WERI-Rb-1 (cell line): ENCODE measurements around the gene PTPN4.

Experiments used
- DNase-seq: peaks from one replicate; pipeline ENCODE4 v3.0.0-alpha.2; 2020
- H3K27ac ChIP-seq: fragments of 250-450 bp; sonication (Bioruptor Pico); 2 replicates; pipeline ENCODE4 v1.5.1; 2020; ENCODE audit warnings: mild to moderate bottlenecking, moderate library complexity
- H3K27me3 ChIP-seq: fragments of 250-450 bp; sonication (Bioruptor Pico); 2 replicates; pipeline ENCODE4 v1.5.1; 2021; ENCODE audit warnings: mild to moderate bottlenecking, low read depth, moderate library complexity; ENCODE audit not compliant: insufficient read depth, severe bottlenecking
- H3K36me3 ChIP-seq: fragments of 250-450 bp; sonication (Bioruptor Pico); 2 replicates; pipeline ENCODE4 v1.5.1; 2020; ENCODE audit warnings: mild to moderate bottlenecking, moderate library complexity
- H3K4me3 ChIP-seq: 2 replicates; pipeline ENCODE4 v1.5.1; 2011; ENCODE audit warnings: low read depth, mild to moderate bottlenecking, control low read depth, low read length
- H3K9me3 ChIP-seq: fragments of 250-450 bp; sonication (Bioruptor Pico); 2 replicates; pipeline ENCODE4 v1.5.1; 2021; ENCODE audit warnings: mild to moderate bottlenecking, moderate library complexity; ENCODE audit not compliant: severe bottlenecking
- TF ChIP-seq, protein P1 (sequence below): IDR thresholded peaks from 2 replicates; pipeline ENCODE4 v1.5.1; 2011; ENCODE audit warnings: low read depth, mild to moderate bottlenecking, control low read depth, inconsistent platforms, low read length

Gene PTPN4

DNA sequence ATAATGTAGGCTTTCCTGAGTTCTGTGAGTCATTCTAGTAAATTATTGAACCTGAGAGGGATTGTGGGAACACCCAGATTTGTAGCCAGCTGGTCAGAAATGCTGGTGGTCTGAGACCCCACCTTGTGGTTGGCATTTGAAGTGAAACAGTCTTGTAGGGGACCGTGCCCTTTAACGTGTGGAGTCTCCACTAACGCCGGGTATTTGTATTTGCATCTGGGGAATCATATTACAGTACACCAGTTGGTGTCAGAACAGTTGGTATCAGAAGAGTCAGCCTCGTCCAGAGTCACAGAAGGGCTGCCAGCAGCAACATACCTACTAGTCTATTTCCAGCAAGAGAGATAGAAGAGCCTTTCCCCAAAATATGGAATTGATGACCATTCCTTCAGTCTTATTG is 38.3 kb upstream of the PTPN4 start:
- Histone ChIP-seq H3K27ac (no peak overlapping the region), H3K4me3 (no peak overlapping the region), H3K9me3 (no peaks in the 10 kb centered on the region), H3K27me3 (no peaks in the 10 kb centered on the region), H3K36me3 (no peaks in the 10 kb centered on the region)
- DNase-seq, result no peak
- TF ChIP-seq, protein P1, sequence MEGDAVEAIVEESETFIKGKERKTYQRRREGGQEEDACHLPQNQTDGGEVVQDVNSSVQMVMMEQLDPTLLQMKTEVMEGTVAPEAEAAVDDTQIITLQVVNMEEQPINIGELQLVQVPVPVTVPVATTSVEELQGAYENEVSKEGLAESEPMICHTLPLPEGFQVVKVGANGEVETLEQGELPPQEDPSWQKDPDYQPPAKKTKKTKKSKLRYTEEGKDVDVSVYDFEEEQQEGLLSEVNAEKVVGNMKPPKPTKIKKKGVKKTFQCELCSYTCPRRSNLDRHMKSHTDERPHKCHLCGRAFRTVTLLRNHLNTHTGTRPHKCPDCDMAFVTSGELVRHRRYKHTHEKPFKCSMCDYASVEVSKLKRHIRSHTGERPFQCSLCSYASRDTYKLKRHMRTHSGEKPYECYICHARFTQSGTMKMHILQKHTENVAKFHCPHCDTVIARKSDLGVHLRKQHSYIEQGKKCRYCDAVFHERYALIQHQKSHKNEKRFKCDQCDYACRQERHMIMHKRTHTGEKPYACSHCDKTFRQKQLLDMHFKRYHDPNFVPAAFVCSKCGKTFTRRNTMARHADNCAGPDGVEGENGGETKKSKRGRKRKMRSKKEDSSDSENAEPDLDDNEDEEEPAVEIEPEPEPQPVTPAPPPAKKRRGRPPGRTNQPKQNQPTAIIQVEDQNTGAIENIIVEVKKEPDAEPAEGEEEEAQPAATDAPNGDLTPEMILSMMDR, result no peak

DNA sequence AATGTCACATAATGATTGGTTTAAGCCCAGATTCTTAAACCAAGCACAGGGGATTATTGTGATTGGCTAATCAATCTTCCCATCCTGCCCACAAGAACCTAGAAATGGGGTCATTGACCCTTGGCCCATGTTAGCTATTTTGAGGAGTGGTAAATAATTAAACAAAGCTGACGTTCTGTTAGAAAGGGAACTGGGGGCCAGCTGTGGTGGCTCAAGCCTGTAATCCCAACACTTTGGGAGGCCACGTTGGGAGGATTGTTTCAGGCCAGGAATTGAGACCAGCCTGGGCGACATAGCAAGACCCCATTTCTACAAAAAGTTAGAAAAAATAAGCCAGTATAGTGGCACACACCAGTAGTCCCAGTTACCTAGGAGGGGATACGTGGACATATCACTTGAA is 37.8 kb upstream of the PTPN4 start:
- H3K27me3 ChIP-seq, result no peaks in the 10 kb centered on the region
- DNase-seq, result no peak
- no peak overlapping the region for H3K27ac ChIP-seq
- H3K4me3 ChIP-seq, result no peak overlapping the region
- no peaks in the 10 kb centered on the region for H3K36me3 ChIP-seq
- TF ChIP-seq, protein P1, result no peak
- no peaks in the 10 kb centered on the region for H3K9me3 ChIP-seq

DNA sequence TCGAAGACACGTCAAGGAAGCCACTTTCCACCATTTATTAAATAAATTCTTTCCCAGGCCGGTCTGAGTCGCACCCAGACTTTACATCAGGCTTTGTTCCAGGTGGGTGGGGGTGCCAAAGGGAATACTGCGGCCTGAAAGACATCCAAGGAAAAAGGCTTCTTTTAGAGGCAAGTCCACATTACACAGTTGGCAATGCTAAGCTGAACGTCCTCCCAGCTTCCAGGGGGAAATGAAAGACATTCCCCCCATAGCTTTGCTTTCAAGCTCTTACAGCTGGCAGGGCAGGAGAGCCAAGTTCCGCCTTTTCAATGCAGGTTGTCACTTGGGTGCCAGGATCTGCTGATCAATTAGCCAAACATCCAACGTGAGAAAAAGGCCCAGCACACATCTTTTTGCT is 36.5 kb upstream of the PTPN4 start:
- H3K27me3 ChIP-seq, result no peaks in the 10 kb centered on the region
- H3K9me3 ChIP-seq, result no peaks in the 10 kb centered on the region
- H3K27ac ChIP-seq, result no peak overlapping the region
- H3K4me3 ChIP-seq, result no peak overlapping the region
- no peaks in the 10 kb centered on the region for H3K36me3 ChIP-seq
- TF ChIP-seq, protein P1, result no peak
- DNase-seq, result no peak

DNA sequence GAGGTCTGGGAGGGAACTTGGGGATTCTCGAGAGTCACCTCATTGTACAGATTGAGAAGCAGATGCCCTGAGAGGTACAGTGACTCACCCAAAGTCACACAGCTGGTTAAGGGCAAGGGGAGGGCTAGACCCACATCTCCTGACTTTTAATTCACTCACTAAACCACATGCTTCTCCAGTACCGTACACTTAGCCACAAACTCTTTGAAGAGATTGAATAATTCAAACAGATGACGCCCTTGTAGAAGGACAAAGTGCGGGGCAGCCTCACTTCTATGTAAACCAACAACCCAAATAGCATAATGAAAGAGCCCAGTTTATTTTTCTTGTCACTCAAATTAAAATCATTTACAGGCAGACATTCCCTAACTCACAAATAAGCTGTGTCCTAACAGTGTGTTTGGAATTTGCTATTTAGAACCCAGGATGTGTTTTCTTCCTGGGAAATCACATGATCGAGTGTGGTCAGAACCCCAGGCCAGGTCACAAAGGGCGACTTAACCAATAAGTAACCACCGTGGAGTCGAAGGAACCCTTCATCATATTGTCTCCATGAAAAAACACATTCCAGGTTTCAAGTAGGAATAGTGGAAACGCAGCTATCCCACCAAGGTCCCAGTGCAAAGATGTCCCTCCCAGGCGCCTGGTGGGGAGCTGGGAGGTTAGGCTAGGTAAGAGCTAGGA is 35.8 kb upstream of the PTPN4 start:
- Histone ChIP-seq H3K36me3 (no peaks in the 10 kb centered on the region), H3K27ac (no peak overlapping the region), H3K27me3 (no peaks in the 10 kb centered on the region), H3K9me3 (no peaks in the 10 kb centered on the region), H3K4me3 (no peak overlapping the region)
- TF ChIP-seq, protein P1, result no peak
- no peak for DNase-seq

DNA sequence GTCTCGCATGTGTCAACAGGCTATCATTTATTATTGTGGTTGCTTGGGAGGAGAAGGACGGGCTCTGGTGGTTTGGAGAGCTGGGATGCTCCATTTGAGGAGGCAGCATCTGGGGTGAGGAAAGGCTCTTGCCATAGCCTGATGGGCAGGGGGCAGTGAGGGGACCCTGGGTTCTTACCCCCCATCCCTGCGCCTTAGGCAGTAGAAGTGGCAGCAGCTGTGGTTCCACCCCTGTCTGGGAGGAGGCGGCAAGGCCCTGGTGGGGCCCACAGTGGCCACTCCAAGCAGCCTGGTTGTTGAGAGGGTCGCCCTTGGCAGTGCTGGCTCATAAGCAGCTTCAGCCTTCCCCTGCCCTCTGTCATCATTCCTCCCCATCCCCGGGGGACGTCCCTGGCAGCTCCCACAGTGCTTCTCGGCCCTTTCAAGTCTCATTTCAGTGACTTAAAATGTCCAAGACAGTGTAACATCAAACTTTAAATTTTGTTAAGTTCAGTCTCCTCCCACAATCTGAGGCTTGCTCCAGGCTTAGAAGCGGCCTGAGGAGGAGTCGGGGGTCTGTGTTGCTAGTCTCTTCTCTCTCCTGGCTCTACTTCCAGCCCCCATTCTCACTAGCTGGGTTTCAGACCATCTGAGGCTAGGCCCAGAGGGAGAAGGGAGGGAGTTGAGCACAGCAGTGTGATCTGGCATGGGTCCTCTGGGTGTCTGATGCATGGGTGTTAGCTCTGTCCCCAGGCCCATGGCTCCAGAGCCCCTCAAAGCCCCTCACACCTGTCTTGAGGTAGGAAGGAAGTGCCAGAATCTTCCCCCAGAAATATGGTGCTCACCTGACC is 34.9 kb upstream of the PTPN4 start:
- DNase-seq, result no peak
- H3K27me3 ChIP-seq, result no peaks in the 10 kb centered on the region
- H3K9me3 ChIP-seq, result no peaks in the 10 kb centered on the region
- H3K36me3 ChIP-seq, result no peaks in the 10 kb centered on the region
- no peak overlapping the region for H3K27ac ChIP-seq
- TF ChIP-seq, protein P1, result no peak
- no peak overlapping the region for H3K4me3 ChIP-seq

DNA sequence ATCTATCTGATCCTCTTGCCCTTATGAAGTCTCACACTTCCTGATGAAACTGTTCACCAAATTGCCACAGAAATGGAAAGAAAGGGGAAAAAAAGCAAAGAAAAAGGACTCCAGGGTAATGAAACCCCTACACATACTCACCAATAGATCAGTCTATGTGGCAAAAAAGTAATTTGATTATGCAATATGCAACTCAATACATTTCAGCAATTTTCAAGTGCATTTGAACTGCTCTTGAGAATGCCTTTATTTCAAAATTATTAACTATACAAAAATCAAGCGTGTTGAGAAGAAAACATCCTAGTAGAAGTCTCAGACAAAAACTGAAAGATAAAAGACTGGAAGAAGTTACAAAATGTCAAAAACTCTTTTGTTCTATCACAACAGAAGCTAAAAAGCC is 32.2 kb upstream of the PTPN4 start:
- no peak for DNase-seq
- H3K4me3 ChIP-seq, result no peak overlapping the region
- no peaks in the 10 kb centered on the region for H3K9me3 ChIP-seq
- no peaks in the 10 kb centered on the region for H3K36me3 ChIP-seq
- H3K27ac ChIP-seq, result no peak overlapping the region
- TF ChIP-seq, protein P1, result no peak
- no peaks in the 10 kb centered on the region for H3K27me3 ChIP-seq
